OCI-LY7 (cell line): ENCODE measurements around the gene TM7SF2. TPM values are rescaled to one million over a fixed set of nuclear protein-coding genes. Genes with fewer than 3 reads are reported as not detected.

Experiments used
- BruUV-seq: library from RNA; stranded (reverse); fragments of 400-500 nt; replicated peaks from 2 replicates; lab custom pipeline; 2021; lab: Mats Ljungman, UMichigan
- CTCF ChIA-PET: fragments of 300-600 bp; sonication (Branson Sonifier 250); formaldehyde crosslinking; loops from one replicate; lab custom pipeline; 2022; ENCODE audit warnings: antibody characterized with exemption; ENCODE audit not compliant: unreplicated experiment; lab: Charles Lee
- POLR2A ChIA-PET: fragments of 300-600 bp; sonication (Branson Sonifier 250); formaldehyde crosslinking; loops from one replicate; lab custom pipeline; 2022; ENCODE audit warnings: antibody characterized with exemption; lab: Charles Lee
- DNase-seq: peaks from one replicate; pipeline ENCODE4 v3.0.0-alpha.2; 2015; ENCODE audit warnings: low spot score
- H2AFZ ChIP-seq: fragments of 200-600 bp; sonication (generic), shearing (Covaris generic); 2 replicates; pipeline ENCODE4 v1.6.1; 2014; ENCODE audit warnings: mild to moderate bottlenecking, antibody characterized with exemption, low read length, moderate library complexity
- H3K27ac ChIP-seq: fragments of 200-600 bp; sonication (generic); 2 replicates; pipeline ENCODE4 v1.5.1; 2014; ENCODE audit warnings: mixed run types, low read depth, mild to moderate bottlenecking, moderate library complexity, low read length, inconsistent platforms; ENCODE audit not compliant: poor library complexity, severe bottlenecking
- H3K36me3 ChIP-seq: fragments of 200-600 bp; sonication (generic); 2 replicates; pipeline ENCODE4 v1.6.1; 2014; ENCODE audit warnings: mild to moderate bottlenecking, antibody characterized with exemption, low read length, moderate library complexity, mixed read lengths; ENCODE audit not compliant: insufficient read depth
- H3K4me1 ChIP-seq: fragments of 200-600 bp; sonication (generic); 2 replicates; pipeline ENCODE4 v1.5.1; 2014; ENCODE audit warnings: mild to moderate bottlenecking, low read length; ENCODE audit not compliant: insufficient read depth, poor library complexity, severe bottlenecking
- H3K4me2 ChIP-seq: fragments of 200-600 bp; sonication (generic); 2 replicates; pipeline ENCODE4 v1.6.1; 2014; ENCODE audit warnings: mild to moderate bottlenecking, low read length
- H3K4me3 ChIP-seq: fragments of 200-600 bp; sonication (generic); 2 replicates; pipeline ENCODE4 v1.5.1; 2014; ENCODE audit warnings: mild to moderate bottlenecking, low read depth, low read length; ENCODE audit not compliant: poor library complexity, severe bottlenecking
- H3K79me2 ChIP-seq: fragments of 200-600 bp; sonication (generic); 2 replicates; pipeline ENCODE4 v1.6.1; 2016; ENCODE audit warnings: low read depth, mild to moderate bottlenecking, low read length, moderate library complexity, mixed read lengths; ENCODE audit not compliant: insufficient read depth
- H3K9me2 ChIP-seq: fragments of 200-600 bp; sonication (generic); 2 replicates; pipeline ENCODE4 v1.6.1; 2016; ENCODE audit warnings: mild to moderate bottlenecking, low read length, mixed read lengths; ENCODE audit not compliant: insufficient read depth
- H3K9me3 ChIP-seq: fragments of 200-600 bp; sonication (generic); 2 replicates; pipeline ENCODE4 v1.6.1; 2014; ENCODE audit warnings: mild to moderate bottlenecking, mixed run types, low read length, mixed read lengths
- H4K20me1 ChIP-seq: fragments of 200-600 bp; sonication (generic); 2 replicates; pipeline ENCODE4 v1.6.1; 2014; ENCODE audit warnings: mild to moderate bottlenecking, antibody characterized with exemption, low read length, moderate library complexity, mixed read lengths; ENCODE audit not compliant: insufficient read depth
- CTCF ChIP-seq: fragments of 200-600 bp; sonication (generic); conservative IDR thresholded peaks from 2 replicates; pipeline ENCODE4 v1.5.1; 2014; ENCODE audit warnings: mild to moderate bottlenecking, antibody characterized with exemption, low read length, moderate library complexity, mixed read lengths
- EZH2phosphoT487 ChIP-seq: fragments of 200-600 bp; sonication (generic); IDR thresholded peaks from 2 replicates; pipeline ENCODE4 v1.6.1; 2018; ENCODE audit warnings: low read depth, borderline replicate concordance, mild to moderate bottlenecking, mixed run types, antibody characterized with exemption, low read length, moderate library complexity, mixed read lengths
- intact Hi-C: fragments of 100-400 bp; cut with micrococcal nuclease; formaldehyde crosslinking; loops from one replicate; pipeline ENCODE4 v1.10.0; 2022; ENCODE audit not compliant: unreplicated experiment
- total RNA-seq, 2 experiments: library from RNA; depleted of rRNA in 1 of 2; stranded (reverse); fragments of >200 nt in 1 of 2; shearing (Covaris generic) in 1 of 2; gene quantifications; 2 replicates each; pipeline ENCODE4 v1.2.3, GENCODE V29; 2014 to 2022

The TM7SF2 gene
- total RNA-seq, 2 experiments from 2014 or later: 25.8 to 54.1 TPM

GRCh38 chr11:65103476-65103875 is 8.2 kb upstream of the TM7SF2 start:
- intact Hi-C loops: no loop called here
- Histone ChIP-seq H3K4me1 (no peaks in the 10 kb centered on the region), H3K27ac (no peak overlapping the region), H2AFZ (no peak overlapping the region), H3K79me2 (peaks cover 9% of the 10 kb centered on the region), H3K36me3 (peaks cover 27% of the 10 kb centered on the region), H3K9me2 (no peaks in the 10 kb centered on the region), H3K9me3 (no peaks in the 10 kb centered on the region), H3K4me3 (no peak overlapping the region), H4K20me1 (no peaks in the 10 kb centered on the region), H3K4me2 (no peak overlapping the region)
- POLR2A ChIA-PET: interaction anchor here (1.2 kb wide), 2 partner anchors 20 to 99 kb away, joined by 3 to 4 read pairs; no protein-coding TSS in a partner anchor
- BruUV-seq: no TSS peak
- CTCF ChIA-PET: no interaction called here
- DNase-seq: no peak
- TF ChIP-seq EZH2phosphoT487 (no peak), CTCF (no peak)

- TF ChIP-seq CTCF (no peak), EZH2phosphoT487 (no peak)
- no TSS peak for BruUV-seq
- peaks cover 6% of the 10 kb centered on the region; the same call in 1 of the 2 replicates for H3K79me2 ChIP-seq
- no peaks in the 10 kb centered on the region for H3K4me1 ChIP-seq
- peaks cover 22% of the 10 kb centered on the region for H3K36me3 ChIP-seq
- no peak for DNase-seq
- POLR2A ChIA-PET: interaction anchor here (0.7 kb wide), 1 partner anchor 223 kb away, joined by 3 read pairs; no protein-coding TSS in a partner anchor
- intact Hi-C loops: no loop called here
- no peak overlapping the region for H2AFZ ChIP-seq
- no peaks in the 10 kb centered on the region for H3K9me3 ChIP-seq
- H3K9me2 ChIP-seq: no peaks in the 10 kb centered on the region
- CTCF ChIA-PET: no interaction called here
- no peak overlapping the region for H3K4me2 ChIP-seq
- H4K20me1 ChIP-seq: no peaks in the 10 kb centered on the region
- no peak overlapping the region for H3K4me3 ChIP-seq
- H3K27ac ChIP-seq: no peak overlapping the region
Observed at GRCh38 chr11:65104628-65105027, 7.0 kb upstream of the TM7SF2 start.

DNA sequence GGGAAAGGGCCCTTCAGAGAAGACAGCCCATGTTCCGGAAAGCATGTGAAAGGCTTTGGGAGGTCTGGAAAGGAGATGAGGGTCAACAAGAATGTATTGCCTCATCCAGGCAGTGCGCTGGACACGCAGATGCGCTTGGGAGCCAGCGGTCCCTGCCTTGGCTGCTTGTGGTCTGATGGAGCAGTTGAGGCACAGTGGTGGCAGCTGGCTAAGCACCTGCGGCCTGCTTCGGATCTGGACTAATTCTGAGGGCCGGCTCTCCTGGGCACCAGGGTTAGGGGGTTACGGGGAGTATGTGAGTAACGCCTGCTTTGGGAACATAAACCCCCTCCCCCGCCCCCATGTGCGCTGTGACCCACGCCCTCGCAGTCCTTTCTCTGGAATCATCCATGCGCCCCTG is 4.6 kb upstream of the TM7SF2 start:
- POLR2A ChIA-PET: no interaction called here

More for the DNA sequence above, 4.6 kb upstream of the TM7SF2 start:
- peaks cover 25% of the 10 kb centered on the region for H3K36me3 ChIP-seq
- no TSS peak for BruUV-seq
- CTCF ChIA-PET: no interaction called here
- H3K9me2 ChIP-seq: no peaks in the 10 kb centered on the region
- no peak for DNase-seq
- H4K20me1 ChIP-seq: peaks cover 8% of the 10 kb centered on the region; the same call in 1 of the 2 replicates
- peaks cover 23% of the 10 kb centered on the region for H3K4me1 ChIP-seq
- TF ChIP-seq CTCF (no peak), EZH2phosphoT487 (no peak)
- no peak overlapping the region for H3K4me3 ChIP-seq
- no peak overlapping the region for H2AFZ ChIP-seq
- H3K27ac ChIP-seq: no peak overlapping the region
- no peaks in the 10 kb centered on the region for H3K9me3 ChIP-seq
- no peak overlapping the region for H3K4me2 ChIP-seq
- no peaks in the 10 kb centered on the region; the same call in 1 of the 2 replicates for H3K79me2 ChIP-seq
- intact Hi-C loops: no loop called here
